Gastrocnemius medialis (tissue), 4 donors: ENCODE measurements around the gene GPR173. TPM values are rescaled to one million over a fixed set of nuclear protein-coding genes. Genes with fewer than 3 reads are reported as not detected.

Source experiments
- ATAC-seq, 2 donors: fragments of 150-250 bp; one replicate each; pipeline ENCODE4 v1.9.1; 2016
- DNase-seq, 2 donors: peaks; one replicate each; pipeline ENCODE4 v3.0.0-alpha.2; 2019
- H3K27ac ChIP-seq, 4 donors: fragments of 200-600 bp; sonication (generic); 1 replicate in 1 of 4; 2 replicates in 3 of 4; pipeline ENCODE4 v1.5.1; 2016 to 2018; ENCODE audit warnings: mild to moderate bottlenecking in 2 of 4, moderate library complexity in 1 of 4
- H3K27me3 ChIP-seq, 3 donors: fragments of 200-600 bp; sonication (generic) in 2 of 3; 1 replicate in 1 of 3; 2 replicates in 2 of 3; pipeline versions ENCODE4 v1.5.1 to v1.6.0; 2016 to 2019; ENCODE audit warnings: mild to moderate bottlenecking in 1 of 3, moderate library complexity in 1 of 3
- H3K36me3 ChIP-seq, 2 donors: fragments of 200-600 bp; sonication (generic) in 1 of 2; one replicate each; pipeline ENCODE4 v1.5.1; 2017 to 2018
- H3K4me1 ChIP-seq, 2 donors: fragments of 200-600 bp; sonication (generic) in 1 of 2; one replicate each; pipeline ENCODE4 v1.5.1; 2016 to 2017; ENCODE audit warnings: mild to moderate bottlenecking in 2 of 2
- H3K4me3 ChIP-seq, 4 donors: fragments of 200-600 bp; sonication (generic) in 3 of 4; 1 replicate in 1 of 4; 2 replicates in 3 of 4; pipeline ENCODE4 v1.5.1; 2016 to 2019; ENCODE audit warnings: mild to moderate bottlenecking in 2 of 4
- H3K9me3 ChIP-seq, 3 donors: fragments of 200-600 bp; sonication (generic) in 2 of 3; 1 replicate in 1 of 3; 2 replicates in 2 of 3; pipeline ENCODE4 v1.5.1; 2016 to 2019
- CTCF ChIP-seq, 5 experiments: fragments of 450-650 bp in 3 of 5; fragments of 200-600 bp in 2 of 5; sonication (generic) in 2 of 5; IDR thresholded peaks in 4 of 5; conservative IDR thresholded peaks in 1 of 5; 1 replicate in 4 of 5; 2 replicates in 1 of 5; pipeline ENCODE4 v1.5.1; 2016 to 2019; ENCODE audit warnings: antibody characterized with exemption in 5 of 5, mild to moderate bottlenecking in 3 of 5, moderate library complexity in 3 of 5
- POLR2A ChIP-seq, 2 donors: fragments of 450-650 bp; IDR thresholded peaks; one replicate each; pipeline ENCODE4 v1.6.1; 2017; ENCODE audit warnings: antibody characterized with exemption in 2 of 2, mild to moderate bottlenecking in 2 of 2, moderate library complexity in 2 of 2
- in situ Hi-C, 4 donors: fragments of 200-750 bp; cut with MboI; loops; one replicate each; pipeline versions ENCODE4 v1.15.0 to v1.8.0; 2017; ENCODE audit warnings: low sequenced_read_pairs in 4 of 4
- intact Hi-C: fragments of 100-400 bp; cut with DNase I; formaldehyde crosslinking; loops from one replicate; pipeline ENCODE4 v1.15.1; 2023; ENCODE audit warnings: low total_unique reads
- total RNA-seq, 4 donors: library from RNA; depleted of rRNA; stranded (reverse); fragments of >200 nt; gene quantifications; one replicate each; pipeline versions ENCODE4 v1.1.0 to v1.2.3, GENCODE V29; 2016

The GPR173 gene
- total RNA-seq, 4 donors from 2014 or later = 0.07 to 0.31 (median 0.10) TPM; not detected in 1

- H3K27ac ChIP-seq = no peak overlapping the region
- no peaks in the 10 kb centered on the region for H3K9me3 ChIP-seq
- no peaks in the 10 kb centered on the region for H3K36me3 ChIP-seq
- H3K4me1 ChIP-seq = no peaks in the 10 kb centered on the region
- intact Hi-C loops (no loop called here), in situ Hi-C loops (no loop called here)
- peaks cover 0 to 11% (median 3%) of the 10 kb centered on the region in 3 donors for H3K27me3 ChIP-seq
- no peak overlapping the region for H3K4me3 ChIP-seq
- TF ChIP-seq CTCF (IDR thresholded peaks at IDR 0.05 in 4 of 5, conservative IDR thresholded peaks at IDR 0.05 in 1 of 5) (no peak), POLR2A (IDR thresholded peaks at IDR 0.05) (no peak)
- DNase-seq (no peak), ATAC-seq (no peak)
Observed at GRCh38 chrX:53055244-53055849, 6.8 kb downstream of the GPR173 start.

- Histone ChIP-seq H3K4me3 (no peak overlapping the region), H3K27ac (no peak overlapping the region), H3K9me3 (no peaks in the 10 kb centered on the region), H3K36me3 (no peaks in the 10 kb centered on the region), H3K4me1 (no peaks in the 10 kb centered on the region), H3K27me3 (peaks cover 0 to 3% (median 2%) of the 10 kb centered on the region in 3 donors)
- ATAC-seq (no peak), DNase-seq (no peak)
- intact Hi-C loops = no loop called here
- TF ChIP-seq POLR2A (IDR thresholded peaks at IDR 0.05) (no peak), CTCF (IDR thresholded peaks at IDR 0.05 in 4 of 5, conservative IDR thresholded peaks at IDR 0.05 in 1 of 5) (no peak)
- in situ Hi-C loops = no loop called here
Observed at GRCh38 chrX:53056292-53056691, 7.7 kb downstream of the GPR173 start.

- in situ Hi-C loops = no loop called here
Observed at GRCh38 chrX:53065104-53065503, 16.5 kb downstream of the GPR173 start.

GRCh38 chrX:53071064-53071463, 22.5 kb downstream of the GPR173 start:
- no peak for TF ChIP-seq POLR2A (IDR thresholded peaks at IDR 0.05)
- no peak for TF ChIP-seq CTCF (IDR thresholded peaks at IDR 0.05 in 4 of 5, conservative IDR thresholded peaks at IDR 0.05 in 1 of 5)

More at GRCh38 chrX:53065104-53065503, 16.5 kb downstream of the GPR173 start:
- no peak overlapping the region for H3K27ac ChIP-seq
- DNase-seq = no peak
- H3K4me1 ChIP-seq = no peaks in the 10 kb centered on the region
- H3K36me3 ChIP-seq = no peaks in the 10 kb centered on the region
- no peak for TF ChIP-seq POLR2A (IDR thresholded peaks at IDR 0.05)
- TF ChIP-seq CTCF (IDR thresholded peaks at IDR 0.05 in 4 of 5, conservative IDR thresholded peaks at IDR 0.05 in 1 of 5) = no peak
- no peaks in the 10 kb centered on the region for H3K27me3 ChIP-seq
- no peak for ATAC-seq
- no peaks in the 10 kb centered on the region for H3K9me3 ChIP-seq
- no peak overlapping the region for H3K4me3 ChIP-seq
- intact Hi-C loops = no loop called here

More at GRCh38 chrX:53071064-53071463, 22.5 kb downstream of the GPR173 start:
- ATAC-seq (no peak), DNase-seq (no peak)
- Histone ChIP-seq H3K9me3 (no peaks in the 10 kb centered on the region), H3K4me1 (peaks cover 0 to 10% of the 10 kb centered on the region in 2 donors), H3K4me3 (no peak overlapping the region), H3K27me3 (no peaks in the 10 kb centered on the region), H3K36me3 (no peaks in the 10 kb centered on the region), H3K27ac (peak overlapping the region in 1 of 4 donors; percentile 85)
- intact Hi-C loops (loop anchor here (1.0 to 10.0 kb wide), 6 partner anchors 18 to 366 kb away; partner anchors contain the start of genes IQSEC2 and KDM5C), in situ Hi-C loops (no loop called here)
